ENCODE data around the gene GRAMD2A.

The GRAMD2A gene

DNA sequence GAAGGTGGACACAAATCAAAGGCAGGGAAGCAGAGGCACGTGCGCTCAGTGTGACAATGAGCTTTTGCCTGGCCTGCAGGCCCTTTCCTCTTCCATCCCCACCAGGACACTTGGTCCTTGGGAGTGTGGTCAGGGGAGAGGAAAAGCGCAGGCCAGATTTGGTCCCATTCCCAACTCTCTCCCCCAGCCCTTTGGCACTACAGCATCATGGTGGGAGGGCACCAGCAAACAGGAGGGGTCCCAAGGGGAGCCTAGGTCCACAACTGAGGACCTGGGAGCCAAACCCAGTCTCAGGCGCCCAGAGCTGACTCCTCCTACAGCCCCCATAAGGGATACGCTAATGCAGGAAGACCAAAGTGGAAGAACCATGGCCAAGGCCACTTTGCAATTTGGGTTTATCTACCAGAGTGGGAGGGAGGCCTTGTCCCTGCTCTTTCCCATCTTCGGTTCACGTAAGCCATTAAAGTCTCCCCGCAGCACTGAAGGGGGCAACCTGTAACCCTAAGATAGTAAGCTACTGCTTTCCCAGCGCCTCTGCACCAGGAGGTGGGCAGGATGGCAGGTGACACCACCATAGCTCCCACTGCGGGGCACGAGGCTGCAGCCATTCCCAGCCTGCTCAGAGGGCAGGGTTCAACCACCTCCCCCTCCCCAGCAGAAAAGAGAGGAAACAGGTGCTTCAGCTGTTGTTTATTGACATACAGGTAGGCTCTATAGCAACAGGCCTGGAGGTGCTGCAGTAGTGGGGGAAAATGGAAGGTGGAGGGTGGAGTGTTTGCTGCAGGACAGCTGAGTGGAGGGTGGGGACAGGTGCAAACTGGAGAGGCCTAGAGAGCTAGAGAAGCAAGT lies 993 bp upstream of the GRAMD2A start:
- no peak overlapping the region for H3K4me3 ChIP-seq (ENCODE audit: low read depth, low read length)
- TF ChIP-seq, protein P1, sequence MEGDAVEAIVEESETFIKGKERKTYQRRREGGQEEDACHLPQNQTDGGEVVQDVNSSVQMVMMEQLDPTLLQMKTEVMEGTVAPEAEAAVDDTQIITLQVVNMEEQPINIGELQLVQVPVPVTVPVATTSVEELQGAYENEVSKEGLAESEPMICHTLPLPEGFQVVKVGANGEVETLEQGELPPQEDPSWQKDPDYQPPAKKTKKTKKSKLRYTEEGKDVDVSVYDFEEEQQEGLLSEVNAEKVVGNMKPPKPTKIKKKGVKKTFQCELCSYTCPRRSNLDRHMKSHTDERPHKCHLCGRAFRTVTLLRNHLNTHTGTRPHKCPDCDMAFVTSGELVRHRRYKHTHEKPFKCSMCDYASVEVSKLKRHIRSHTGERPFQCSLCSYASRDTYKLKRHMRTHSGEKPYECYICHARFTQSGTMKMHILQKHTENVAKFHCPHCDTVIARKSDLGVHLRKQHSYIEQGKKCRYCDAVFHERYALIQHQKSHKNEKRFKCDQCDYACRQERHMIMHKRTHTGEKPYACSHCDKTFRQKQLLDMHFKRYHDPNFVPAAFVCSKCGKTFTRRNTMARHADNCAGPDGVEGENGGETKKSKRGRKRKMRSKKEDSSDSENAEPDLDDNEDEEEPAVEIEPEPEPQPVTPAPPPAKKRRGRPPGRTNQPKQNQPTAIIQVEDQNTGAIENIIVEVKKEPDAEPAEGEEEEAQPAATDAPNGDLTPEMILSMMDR (IDR thresholded peaks at IDR 0.05; ENCODE audit: low read depth, low read length, missing control alignments): no peak
- no peak for DNase-seq (ENCODE audit: low read depth)

DNA sequence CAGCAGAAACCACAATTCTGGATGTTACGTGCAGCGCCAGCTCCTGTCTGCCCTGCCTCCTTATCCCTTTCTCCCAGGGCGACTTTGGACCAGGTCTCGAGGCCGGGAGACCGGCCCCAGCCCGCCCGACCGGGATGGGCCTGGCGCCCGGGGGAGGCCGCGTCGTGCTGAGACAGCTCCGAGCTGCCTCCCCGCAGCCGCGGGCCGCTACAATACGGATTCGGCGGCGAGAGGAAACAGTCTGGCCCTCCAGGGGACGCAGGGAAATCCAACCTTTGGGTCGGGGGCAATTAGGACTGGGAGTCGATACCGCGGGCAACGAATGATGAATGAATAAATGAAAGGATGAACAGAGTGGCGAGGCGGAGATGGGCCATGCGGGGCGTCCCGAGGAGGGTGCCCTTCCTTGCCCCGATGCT lies 537 bp downstream of the GRAMD2A start:
- no peak for DNase-seq (ENCODE audit: low read depth)
- TF ChIP-seq, protein P1 (IDR thresholded peaks at IDR 0.05; ENCODE audit: low read depth, low read length, missing control alignments): no peak
- H3K4me3 ChIP-seq (ENCODE audit: low read depth, low read length): peak overlapping the region; percentile 9; the same call in 1 of the 2 replicates

DNA sequence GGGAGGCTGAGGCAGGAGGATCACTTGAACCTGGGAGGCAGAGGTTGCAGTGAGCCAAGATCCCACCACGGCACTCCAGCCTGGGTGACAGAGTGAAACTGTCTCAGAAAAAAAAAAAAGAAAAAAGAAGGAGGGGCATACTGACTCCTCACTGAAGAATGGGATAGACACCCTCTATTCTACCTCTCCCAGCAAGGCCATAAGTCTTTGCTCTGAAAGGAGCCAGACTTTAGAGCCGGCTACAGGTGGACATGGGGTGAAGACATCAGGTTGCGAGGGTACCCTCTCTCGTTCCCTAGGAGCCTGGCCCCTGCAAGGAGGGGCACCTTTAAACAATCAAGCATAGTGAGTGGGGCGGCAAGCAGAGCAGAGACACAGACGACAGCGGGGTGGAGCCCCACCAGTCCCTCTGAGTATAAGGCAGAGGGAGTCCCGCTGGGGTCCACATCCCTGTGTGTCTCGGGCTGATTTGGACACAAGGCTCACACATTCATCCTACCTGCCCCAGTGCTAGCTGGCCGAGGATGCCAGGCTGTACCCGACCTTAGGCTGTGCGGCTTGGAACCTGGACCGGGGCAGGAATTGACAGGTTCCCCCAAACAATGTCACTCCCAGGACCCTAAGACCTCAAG lies 1.1 kb downstream of the GRAMD2A start:
- H3K4me3 ChIP-seq (ENCODE audit: low read depth, low read length): no peak overlapping the region
- TF ChIP-seq, protein P1 (IDR thresholded peaks at IDR 0.05; ENCODE audit: low read depth, low read length, missing control alignments): no peak
- no peak for DNase-seq (ENCODE audit: low read depth)

DNA sequence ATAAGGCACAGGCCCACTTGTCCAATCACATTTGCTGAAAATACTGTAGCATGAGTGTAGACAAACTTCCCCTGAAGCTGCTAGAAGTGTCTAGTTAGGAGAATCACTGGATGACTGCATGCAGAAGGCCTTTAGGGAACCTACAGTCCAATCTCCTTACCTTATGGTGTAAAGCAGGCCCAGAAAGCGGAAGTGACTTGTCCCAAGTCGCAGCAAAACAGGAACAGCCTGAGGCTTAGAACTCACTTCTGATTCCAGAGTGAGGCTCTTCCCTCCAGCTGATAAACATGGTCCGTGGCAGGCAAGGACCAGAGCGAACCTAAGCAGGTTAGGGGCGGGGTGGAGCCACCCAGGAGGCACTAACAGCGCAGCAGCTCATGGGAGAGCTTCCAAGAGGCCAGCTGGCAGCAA lies 2.5 kb downstream of the GRAMD2A start:
- H3K4me3 ChIP-seq (ENCODE audit: low read depth, low read length): no peak overlapping the region
- TF ChIP-seq, protein P1 (IDR thresholded peaks at IDR 0.05; ENCODE audit: low read depth, low read length, missing control alignments): no peak
- no peak for DNase-seq (ENCODE audit: low read depth)

DNA sequence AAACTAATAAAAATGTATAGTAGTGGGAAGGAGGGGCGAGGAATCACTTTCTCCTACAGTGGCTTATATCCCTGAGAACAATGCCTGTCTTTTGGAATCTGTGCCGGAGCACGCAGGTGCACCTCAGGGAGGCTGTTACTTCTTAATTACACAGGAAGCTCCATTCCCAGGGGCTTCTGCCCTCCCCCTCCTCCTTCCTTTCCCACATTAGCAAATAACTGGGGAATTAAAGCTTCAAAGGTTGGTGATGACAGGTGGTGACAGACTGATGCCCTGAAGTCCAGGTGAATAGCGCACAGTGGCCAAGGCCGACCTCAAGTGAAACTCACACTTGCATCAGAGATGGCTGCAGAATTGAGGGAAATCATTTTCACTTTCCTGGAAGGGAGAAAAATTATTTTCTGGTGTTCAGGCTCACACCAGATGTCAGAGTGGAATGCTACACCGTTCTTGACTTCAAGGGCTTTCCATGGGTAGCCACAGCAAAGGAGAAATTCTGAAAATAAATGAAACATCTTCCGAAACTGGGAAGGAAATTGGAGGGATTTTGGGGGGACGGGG lies 3.7 kb downstream of the GRAMD2A start:
- H3K4me3 ChIP-seq (ENCODE audit: low read depth, low read length): no peak overlapping the region
- DNase-seq (ENCODE audit: low read depth): no peak
- TF ChIP-seq, protein P1 (IDR thresholded peaks at IDR 0.05; ENCODE audit: low read depth, low read length, missing control alignments): no peak

DNA sequence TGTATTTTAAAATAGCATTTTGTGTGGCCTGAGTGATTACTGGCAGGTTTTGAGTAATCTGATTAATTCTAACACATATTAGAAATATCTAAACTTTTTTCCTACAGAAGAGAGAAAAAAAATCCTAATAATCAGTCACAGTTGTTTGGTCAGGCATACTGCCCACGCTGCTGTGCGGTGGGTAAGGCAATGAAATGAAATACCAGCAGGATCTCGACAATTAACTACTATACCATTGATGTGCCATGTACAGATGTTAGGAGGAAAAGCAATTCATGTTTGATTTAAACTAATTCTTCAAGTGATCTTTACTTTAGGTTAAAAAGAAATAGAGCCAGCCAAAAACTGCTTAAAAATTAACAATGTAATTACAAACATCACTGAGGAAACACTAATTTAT lies 5.2 kb downstream of the GRAMD2A start:
- no peak for DNase-seq (ENCODE audit: low read depth)
- no peak overlapping the region for H3K4me3 ChIP-seq (ENCODE audit: low read depth, low read length)
- TF ChIP-seq, protein P1 (IDR thresholded peaks at IDR 0.05; ENCODE audit: low read depth, low read length, missing control alignments): no peak

Data from GM12864 (cell line).